ENCODE measurements around the gene ITPRIP. TPM values are rescaled to one million over a fixed set of nuclear protein-coding genes. Genes with fewer than 3 reads are reported as not detected.
A peak's percentile ranks its signal among the peaks of the same experiment; 100 is the strongest.

The ITPRIP gene
- total and polyA plus RNA-seq, 2 of the 8 experiments (the other 6 are each of a cell fraction or from before 2014, with no cell fraction given): 15.3 to 16.9 TPM

DNA sequence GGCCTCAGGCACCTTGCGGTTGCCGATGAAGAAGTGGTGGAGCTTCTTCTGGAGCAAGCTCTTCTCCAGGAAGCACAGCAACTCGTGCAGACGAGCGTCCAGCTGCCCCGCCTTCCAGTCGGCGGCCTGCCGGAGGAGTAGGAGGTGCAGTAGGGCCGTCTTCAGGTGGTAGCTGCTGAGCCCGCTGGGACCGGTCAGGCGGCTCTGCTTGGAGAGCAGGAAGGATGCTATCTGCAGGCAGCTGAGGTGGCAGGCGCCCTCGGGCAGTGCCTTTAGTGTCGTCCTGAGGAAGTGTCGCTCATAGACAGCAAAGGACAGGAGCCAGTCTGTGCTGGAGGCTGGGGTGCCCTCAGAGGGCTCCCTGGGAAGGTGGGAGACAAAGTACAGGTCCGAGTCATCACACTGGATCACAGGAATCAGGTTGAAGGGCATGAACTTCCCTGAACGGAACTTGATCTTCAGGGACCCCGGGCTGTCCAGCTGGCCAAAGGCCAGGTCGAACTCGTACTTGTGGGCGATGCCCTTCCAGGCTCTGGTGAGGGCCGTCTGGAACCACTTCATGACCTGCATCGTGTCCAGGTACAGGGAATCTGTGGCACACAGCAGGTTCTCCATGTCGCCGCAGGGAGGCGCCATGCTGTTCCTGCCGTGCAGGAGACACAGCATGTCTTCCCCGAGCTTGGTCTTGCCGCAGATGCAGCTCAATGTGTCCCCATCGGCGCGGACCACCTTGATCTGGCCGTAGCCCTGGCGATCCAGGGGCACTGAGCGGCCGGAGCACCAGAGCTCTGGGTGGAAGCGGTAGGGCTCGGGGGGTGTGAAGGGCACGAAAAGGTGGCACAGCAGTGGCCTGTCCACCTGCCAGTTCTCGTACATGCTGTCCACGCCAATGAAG lies 23.4 kb downstream of the ITPRIP start:
- Histone ChIP-seq H4K5ac (ENCODE audit: insufficient read length, low read depth, low read length) (no peak overlapping the region), H2BK12ac (ENCODE audit: low read depth, low read length) (no peak overlapping the region), H4K91ac (replicated peaks; ENCODE audit: insufficient read length, low read length) (no peak overlapping the region), H3K4ac (replicated peaks; ENCODE audit: insufficient read length, low read depth, low read length) (no peak overlapping the region), H3K9me3 (ENCODE audit: insufficient read depth in 2 of 2, low read depth in 1 of 2, low read length in 1 of 2) (no peaks in the 10 kb centered on the region), H3K18ac (ENCODE audit: extremely low read depth, low read length) (no peak overlapping the region), H3K4me1 (replicated peaks in 1 of 4; ENCODE audit: control insufficient read depth in 3 of 4, insufficient read depth in 4 of 4, low read length in 3 of 4) (peaks cover 0 to 22% (median 16%) of the 10 kb centered on the region in 4 experiments; a peak in 6 of 7 replicates), H2BK15ac (ENCODE audit: low read length) (no peak overlapping the region), H3K23me2 (ENCODE audit: low read depth, low read length) (no peaks in the 10 kb centered on the region), H3K27me3 (replicated peaks in 1 of 4; ENCODE audit: control insufficient read depth in 3 of 4, extremely low read depth in 1 of 4, insufficient read depth in 3 of 4, low read length in 3 of 4) (no peaks in the 10 kb centered on the region), H2AK5ac (ENCODE audit: low read depth, low read length) (no peak overlapping the region), H2AFZ (ENCODE audit: low read length) (no peak overlapping the region), H3K36me3 (ENCODE audit: control insufficient read depth in 2 of 4, insufficient read depth in 4 of 4, low read length in 3 of 4) (peaks cover 13 to 29% (median 28%) of the 10 kb centered on the region in 4 experiments), H2BK5ac (ENCODE audit: low read depth, low read length) (no peak overlapping the region), H3K23ac (ENCODE audit: insufficient read length) (no peak overlapping the region), H4K8ac (ENCODE audit: extremely low read depth, insufficient read depth, low read length) (no peak overlapping the region), H3K9ac (replicated peaks in 1 of 4; ENCODE audit: extremely low read depth in 1 of 4, low read depth in 3 of 4, low read length in 3 of 4) (no peak overlapping the region), H2BK120ac (replicated peaks; ENCODE audit: low read depth, low read length) (no peak overlapping the region), H3K56ac (replicated peaks; ENCODE audit: insufficient read length, low read depth, low read length) (no peak overlapping the region), H3K79me2 (ENCODE audit: control insufficient read depth in 1 of 2, insufficient read depth in 2 of 2, low read length in 2 of 2) (peaks cover 0 to 45% of the 10 kb centered on the region in 2 experiments; a peak in 2 of 4 replicates), H3K4me2 (ENCODE audit: insufficient read depth in 1 of 2, low read depth in 2 of 2, low read length in 2 of 2) (no peak overlapping the region), H2BK20ac (ENCODE audit: low read length) (no peak overlapping the region), H3K14ac (ENCODE audit: insufficient read length) (no peak overlapping the region), H3K4me3 (ENCODE audit: extremely low read depth in 1 of 4, insufficient read depth in 2 of 4, low read depth in 3 of 4, low read length in 4 of 4) (no peak overlapping the region), H3K27ac (ENCODE audit: low read depth, low read length) (no peak overlapping the region), H4K20me1 (replicated peaks in 1 of 2; ENCODE audit: control insufficient read depth in 1 of 2, insufficient read depth in 2 of 2, low read length in 2 of 2) (peaks cover 7 to 31% of the 10 kb centered on the region in 2 experiments), H3K79me1 (ENCODE audit: low read depth, low read length) (peaks cover 32% of the 10 kb centered on the region)
- ChIA-PET CTCF (ENCODE audit: partially characterized antibody) (interaction anchor here (0.7 to 18.5 kb wide), 10 partner anchors 7 to 133 kb away, joined by 3 to 331 read pairs (median 7); partner anchors contain the start of gene CFAP58), POLR2A (ENCODE audit: partially characterized antibody) (interaction anchor here (0.8 to 5.1 kb wide), 4 partner anchors 8 to 23 kb away, joined by 3 to 23 read pairs (median 4); partner anchors contain the start of gene ITPRIP)
- DNase-seq (ENCODE audit: low read depth in 1 of 2, low spot score in 2 of 2) (no peak), FAIRE-seq (no peak)
- TF ChIP-seq, protein P1, sequence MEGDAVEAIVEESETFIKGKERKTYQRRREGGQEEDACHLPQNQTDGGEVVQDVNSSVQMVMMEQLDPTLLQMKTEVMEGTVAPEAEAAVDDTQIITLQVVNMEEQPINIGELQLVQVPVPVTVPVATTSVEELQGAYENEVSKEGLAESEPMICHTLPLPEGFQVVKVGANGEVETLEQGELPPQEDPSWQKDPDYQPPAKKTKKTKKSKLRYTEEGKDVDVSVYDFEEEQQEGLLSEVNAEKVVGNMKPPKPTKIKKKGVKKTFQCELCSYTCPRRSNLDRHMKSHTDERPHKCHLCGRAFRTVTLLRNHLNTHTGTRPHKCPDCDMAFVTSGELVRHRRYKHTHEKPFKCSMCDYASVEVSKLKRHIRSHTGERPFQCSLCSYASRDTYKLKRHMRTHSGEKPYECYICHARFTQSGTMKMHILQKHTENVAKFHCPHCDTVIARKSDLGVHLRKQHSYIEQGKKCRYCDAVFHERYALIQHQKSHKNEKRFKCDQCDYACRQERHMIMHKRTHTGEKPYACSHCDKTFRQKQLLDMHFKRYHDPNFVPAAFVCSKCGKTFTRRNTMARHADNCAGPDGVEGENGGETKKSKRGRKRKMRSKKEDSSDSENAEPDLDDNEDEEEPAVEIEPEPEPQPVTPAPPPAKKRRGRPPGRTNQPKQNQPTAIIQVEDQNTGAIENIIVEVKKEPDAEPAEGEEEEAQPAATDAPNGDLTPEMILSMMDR (IDR thresholded peaks at IDR 0.05; ENCODE audit: control extremely low read depth in 1 of 3, insufficient read depth in 1 of 3, low read depth in 1 of 3, low read length in 3 of 3): peak; percentile 22 to 46 (median 36); a peak in 3 of 4 replicates
- TF ChIP-seq KDM5A (IDR thresholded peaks at IDR 0.05; ENCODE audit: low read length) (no peak), RAD21 (IDR thresholded peaks at IDR 0.05 in 1 of 2, conservative IDR thresholded peaks at IDR 0.05 in 1 of 2; ENCODE audit: low read depth in 2 of 2, low read length in 2 of 2) (peak in 1 of 2 experiments; percentile 43; a peak in 2 of 4 replicates), BRCA1 (IDR thresholded peaks at IDR 0.05; ENCODE audit: low read depth, low read length) (no peak)
- WGBS, 2 experiments (ENCODE audit: extremely low coverage in 1 of 2, insufficient coverage in 1 of 2, insufficient read length in 1 of 2, insufficient replicate concordance in 2 of 2, low coverage in 1 of 2, low lambda C conversion rate in 2 of 2, missing lambda C conversion rate in 1 of 2): 94% methylated on average over 42 of the region's 43 CpGs; no CpG with 5 or more reads in 1 of the 2 experiments

Measured in H1 (cell line).